HG03045 (cell line): ENCODE results near the gene CC2D2B.
A peak's percentile ranks its signal among the peaks of the same experiment; 100 is the strongest.
"Not testable (repeated sequence)": the region's sequence is repeated elsewhere in the genome, so short reads cannot be mapped to it uniquely, and the experiment has no call there.

ENCODE experiments used
- ATAC-seq: cut with Tn5 transposase; IDR thresholded peaks from one replicate; pipeline ENCODE4 v1.9.1; 2021; ENCODE audit warnings: mild to moderate bottlenecking, moderate library complexity; ENCODE audit not compliant: unreplicated experiment

Gene CC2D2B

DNA sequence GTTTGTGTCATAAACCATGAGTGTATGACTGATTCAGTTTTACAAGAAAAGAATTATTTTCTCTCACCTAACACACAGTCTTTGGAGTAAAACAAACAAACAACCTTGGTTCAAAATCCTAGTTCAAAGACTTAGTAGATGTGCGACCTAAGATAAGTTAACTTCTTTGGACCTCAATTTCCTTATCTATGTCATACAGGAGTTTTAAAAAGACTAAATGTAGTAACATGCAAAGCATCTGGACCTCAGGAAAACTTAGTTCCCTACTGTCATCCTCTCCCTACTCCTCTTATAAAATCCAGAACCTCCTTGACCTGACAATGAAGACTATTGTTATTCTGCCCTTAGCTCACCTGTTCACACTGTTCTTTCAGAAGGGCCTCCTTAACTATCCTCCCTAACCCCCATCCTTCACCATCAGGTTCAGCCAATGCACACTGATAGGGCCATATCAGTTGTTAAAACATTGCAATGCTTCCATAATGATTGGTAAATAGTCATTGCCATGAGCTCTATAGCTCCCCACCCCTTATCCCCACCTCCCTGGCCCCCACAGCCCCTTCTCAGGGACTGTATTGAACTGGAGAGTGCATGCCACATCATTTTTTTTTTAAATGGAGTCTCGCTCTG is 106.8 kb downstream of the CC2D2B start:
- ATAC-seq: no peak

DNA sequence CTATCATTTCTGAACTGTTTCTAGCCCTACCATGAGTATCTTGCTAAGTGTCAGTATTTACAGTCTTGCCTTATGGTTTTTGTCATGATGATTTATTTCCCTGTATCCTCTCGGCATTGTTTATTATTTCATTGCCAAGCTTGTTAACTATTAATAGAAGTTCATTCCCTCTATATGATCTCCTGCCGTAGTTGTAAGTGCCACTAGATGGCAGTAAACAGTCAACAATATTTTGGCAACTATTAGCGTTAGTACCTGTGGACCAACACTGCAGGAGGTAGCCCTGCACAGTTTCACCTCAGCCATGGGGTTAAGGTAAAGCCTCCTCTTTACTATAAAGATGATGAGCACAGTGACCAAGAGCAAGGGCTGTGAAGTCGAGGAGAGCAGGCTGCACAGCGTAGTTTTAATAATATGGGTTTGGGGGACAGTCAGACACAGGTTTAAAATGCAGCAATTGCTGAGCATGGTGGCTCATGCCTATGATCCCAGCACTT is 109.5 kb downstream of the CC2D2B start:
- peak; percentile 64 for ATAC-seq

DNA sequence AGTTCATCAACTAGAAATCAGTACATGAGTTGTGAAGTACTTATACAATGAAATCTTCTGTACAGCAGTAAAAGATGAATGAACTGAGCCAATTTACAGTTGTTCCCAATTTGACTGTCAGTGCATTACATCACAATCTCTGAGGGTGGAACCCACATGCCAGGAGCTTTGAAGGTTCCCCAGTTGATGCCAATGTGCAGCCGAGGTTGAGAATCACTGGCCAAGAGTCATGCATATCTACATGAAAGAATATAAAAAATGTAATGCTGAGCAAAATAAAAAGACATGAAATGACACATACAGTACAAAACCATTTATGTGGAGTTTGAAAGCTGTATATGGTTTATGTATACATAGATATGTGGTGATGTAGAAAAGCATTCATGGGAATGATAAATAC is 113.6 kb downstream of the CC2D2B start:
- no peak for ATAC-seq

DNA sequence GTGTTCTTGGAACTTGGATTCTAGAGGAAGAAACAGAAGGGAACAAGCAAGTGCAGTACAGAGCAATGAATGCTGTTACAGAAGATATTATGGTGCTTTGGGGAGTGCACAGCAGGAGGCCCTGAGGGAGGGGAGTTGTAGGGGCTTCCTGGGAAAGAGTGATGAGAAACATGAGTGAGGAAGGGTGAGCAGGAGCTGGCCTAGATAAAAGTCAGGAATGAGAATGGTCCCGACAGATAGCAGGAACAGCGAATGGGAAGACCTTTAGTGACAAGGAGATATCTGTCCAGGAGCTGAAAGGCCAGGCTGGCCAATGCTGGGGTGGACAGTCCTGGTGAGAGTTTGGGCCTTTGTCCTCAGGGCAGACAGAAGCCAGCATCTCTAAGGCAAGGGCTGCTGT is 115.0 kb downstream of the CC2D2B start:
- ATAC-seq: no peak

DNA sequence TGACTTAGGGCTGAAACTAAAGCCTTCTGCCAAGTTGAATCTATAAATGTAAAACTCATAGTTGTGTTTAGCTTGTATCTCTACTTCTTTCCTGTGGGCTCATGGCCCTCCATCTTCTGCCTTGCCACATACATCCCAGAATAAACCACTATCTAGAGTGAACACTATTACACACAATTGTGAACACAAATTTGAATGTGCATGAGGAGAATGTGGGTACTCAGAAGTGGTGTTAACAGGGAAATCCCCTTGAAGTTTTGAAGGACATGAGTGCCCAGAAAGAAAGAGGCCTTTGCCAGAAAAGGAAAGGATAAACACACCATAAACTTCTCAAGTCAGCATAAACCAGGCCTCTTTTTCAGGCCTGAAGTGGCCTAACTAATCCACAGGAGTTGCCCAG is 115.4 kb downstream of the CC2D2B start:
- ATAC-seq: no peak

DNA sequence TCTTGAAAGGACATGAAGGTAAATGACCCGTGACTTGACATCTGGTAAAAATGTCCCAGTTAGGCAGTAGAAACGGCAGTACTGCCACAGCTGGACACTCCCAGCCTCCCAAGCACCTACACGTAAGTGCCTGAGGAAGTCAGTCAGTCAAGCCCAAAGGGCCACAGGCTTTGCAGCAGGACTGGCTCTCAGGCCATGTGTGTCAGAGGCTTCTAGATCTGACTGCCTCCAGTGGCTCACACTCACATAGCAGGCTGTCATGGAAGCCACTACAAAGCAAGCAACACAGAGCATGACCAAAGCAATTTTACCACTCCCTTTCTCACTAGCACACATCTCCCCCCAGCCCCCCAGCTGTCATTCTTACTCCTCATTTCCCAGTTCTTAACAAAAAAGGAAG is 117.8 kb downstream of the CC2D2B start:
- ATAC-seq: no peak

DNA sequence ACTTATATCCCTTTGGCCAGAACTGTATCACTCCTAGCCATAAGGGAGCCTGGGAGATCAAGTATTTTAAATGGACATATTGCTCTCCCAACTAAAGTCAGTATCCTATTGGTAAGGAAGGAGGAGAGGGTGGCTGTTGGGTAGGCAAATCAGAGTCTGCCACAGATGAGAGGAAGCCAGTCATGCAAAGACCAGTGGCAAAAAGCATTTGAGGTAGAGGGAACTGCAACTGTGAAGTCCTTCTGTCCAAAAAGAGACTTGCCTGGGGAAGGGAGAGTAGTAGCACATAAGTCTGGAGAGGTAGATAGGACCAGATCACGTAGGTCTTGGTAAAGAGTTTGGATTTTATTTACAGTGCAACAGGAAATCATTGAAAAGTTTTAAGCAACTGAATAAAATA is 126.8 kb downstream of the CC2D2B start:
- ATAC-seq: no peak

DNA sequence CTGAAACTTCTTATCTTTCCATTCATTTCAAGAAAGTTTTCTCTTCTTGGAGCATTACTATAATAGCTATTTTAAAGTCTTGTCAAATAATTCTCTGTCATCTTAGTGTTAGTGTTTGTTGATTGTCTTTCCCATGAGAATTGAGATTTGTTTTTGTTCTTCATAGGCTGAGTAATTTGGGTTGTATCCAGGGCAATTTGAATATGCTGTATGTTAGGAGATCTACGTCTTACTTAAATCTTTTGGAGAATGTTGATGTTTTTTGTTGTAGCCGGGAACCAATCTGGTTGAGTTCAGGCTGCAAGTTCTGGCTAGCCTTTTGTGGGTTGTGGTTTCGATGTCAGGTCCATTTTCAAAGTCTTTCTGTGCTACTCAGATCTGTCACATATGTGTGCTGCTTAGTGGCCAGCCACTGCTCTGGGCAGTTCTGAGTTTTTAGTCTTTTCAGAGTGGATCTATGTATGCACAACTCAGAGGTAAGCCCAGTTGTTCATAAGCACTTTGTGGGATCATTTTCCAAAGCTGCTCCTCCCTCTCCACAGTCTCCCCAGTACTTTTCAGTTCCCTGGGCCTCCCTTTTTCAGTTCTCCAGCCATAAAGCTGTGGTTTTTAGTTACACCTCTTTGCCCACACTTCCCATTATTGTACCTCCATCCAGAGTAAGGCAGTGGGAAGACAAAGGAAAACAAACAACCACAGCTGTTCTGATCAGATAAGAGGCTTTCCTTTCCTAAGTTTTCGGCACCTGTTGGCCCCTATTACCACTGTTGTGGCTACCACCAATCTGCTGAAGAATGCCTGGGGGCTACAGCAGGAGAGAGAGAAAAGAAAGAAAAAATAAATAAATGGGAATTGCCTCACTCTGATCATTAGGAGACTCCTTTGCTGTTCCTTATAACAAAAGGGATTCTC is 131.0 kb downstream of the CC2D2B start:
- no peak for ATAC-seq

DNA sequence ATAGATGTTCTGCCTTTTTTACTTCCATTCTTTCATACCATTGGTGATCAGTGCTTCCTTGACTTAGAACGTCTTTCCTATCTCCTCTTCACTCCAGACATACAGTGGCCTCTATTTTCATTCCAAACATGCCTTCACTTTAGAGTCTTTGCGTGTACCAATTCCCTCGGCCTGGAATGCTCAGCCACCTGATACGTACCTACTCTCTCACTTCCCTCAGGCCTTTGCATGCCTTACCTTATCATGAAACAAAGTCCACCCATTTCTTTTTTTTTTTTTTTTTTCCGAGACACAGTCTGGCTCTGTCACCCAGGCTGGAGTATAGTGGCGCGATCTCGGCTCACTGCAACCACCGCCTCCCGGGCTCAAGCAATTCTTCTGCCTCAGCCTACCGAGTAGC is 133.4 kb downstream of the CC2D2B start:
- ATAC-seq: no peak

DNA sequence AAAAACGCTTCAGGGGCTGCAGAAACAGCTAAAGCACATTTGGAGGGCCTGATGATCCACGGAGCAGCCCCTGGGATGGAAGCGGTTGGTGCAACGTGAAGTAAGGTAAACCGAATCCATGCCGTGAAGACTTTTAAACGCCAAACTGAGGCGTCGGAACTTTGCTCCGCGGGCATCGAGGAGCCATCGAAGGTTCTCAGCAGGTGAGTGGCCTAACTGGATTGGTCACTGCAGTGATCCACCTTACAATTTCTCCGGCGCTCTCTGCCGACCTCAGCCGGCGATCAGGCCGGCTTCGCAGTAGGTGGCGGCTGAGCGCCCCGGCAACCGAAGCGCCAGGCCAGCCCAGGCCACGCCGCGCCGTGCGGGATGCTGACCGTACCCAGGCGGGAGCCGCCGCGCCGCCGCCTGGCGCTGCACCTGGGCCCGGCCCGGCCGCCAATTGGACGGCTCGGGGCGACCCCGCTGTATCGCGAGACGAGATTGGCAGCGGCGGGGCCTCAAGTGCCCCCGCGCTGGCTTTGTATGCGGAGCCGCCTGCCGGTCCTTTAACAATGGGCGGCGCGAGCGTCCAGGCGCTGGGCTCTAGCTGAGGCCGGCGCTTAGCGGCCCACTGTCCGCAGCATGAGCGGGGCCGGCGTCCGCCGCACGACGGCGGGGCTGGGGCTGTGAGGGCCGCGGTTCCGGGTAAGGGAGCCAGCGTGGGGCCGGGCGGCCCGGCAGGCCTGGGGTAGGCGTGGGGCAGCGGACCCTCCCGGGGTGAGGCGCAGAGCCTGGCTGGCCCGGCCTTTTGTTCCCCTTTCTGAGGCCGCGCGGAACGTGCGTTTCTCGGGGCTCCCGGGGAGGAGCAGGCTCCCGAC is 135.5 kb downstream of the CC2D2B start, which contains the start of gene CCNJ:
CCNJ (plus strand) TSS at position 551 of the 860 bp plus-strand sequence. CDS start 811 bp downstream, outside the sequence.
- peak; percentile 85 for ATAC-seq

DNA sequence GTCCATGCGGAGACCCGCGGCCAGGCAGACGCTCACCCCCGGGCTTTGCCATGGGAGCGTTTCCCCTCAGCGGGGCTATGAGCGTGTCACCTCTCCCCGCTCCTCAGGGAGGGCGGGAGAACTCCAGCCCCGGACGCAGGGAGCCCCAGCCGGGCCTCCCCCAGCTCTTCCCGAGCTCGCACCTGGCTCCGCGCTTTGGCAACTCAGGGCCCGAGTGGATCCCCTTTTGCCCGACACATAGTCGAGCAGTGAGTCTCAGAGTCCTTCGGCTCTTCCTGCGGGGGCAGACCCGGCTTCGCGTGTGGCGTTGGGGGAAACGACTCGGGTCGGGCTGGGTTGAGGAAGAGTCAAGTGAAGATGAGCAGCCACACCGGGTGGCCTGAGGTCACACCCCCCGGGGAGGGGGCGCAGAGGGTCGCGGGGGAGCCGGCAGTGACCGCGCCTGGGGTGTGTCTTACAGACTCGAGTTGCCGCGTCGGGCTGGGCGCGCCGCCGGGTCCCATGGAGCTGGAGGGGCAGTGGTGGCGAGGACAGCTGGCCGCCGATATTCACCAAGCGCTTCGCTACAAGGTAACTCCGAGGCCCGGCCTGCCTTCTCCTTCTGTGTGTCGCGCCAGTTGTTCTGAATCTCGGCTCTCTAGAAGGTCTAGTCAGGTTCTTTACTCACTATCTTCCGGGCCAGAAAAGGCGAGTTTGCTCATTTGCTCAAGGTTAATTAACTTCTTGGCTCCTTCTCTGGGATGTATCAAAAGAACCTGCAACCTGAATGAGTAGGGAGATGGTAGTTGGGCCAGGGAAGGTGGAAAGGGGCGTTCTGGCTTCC is 136.3 kb downstream of the CC2D2B start:
- ATAC-seq: peak; percentile 48

DNA sequence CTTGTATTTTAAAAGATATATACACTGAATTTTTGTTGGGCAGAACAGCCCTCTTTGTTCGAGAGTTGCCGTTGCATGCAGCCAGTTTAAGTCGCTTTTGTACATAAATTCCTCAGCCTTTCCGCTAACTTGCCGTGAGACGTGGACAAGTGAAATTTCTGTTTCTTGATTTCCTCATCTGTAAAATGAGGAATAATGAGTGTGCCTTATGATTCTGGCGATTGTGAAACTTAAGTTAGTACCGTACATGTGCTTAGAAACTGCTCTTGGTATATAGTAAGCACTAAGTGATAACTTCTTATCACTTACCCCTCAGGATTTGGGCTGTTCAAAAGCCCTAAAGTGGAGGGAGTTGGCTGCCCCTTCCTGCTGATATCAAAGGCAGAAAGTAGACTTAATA is 137.0 kb downstream of the CC2D2B start:
- no peak for ATAC-seq

DNA sequence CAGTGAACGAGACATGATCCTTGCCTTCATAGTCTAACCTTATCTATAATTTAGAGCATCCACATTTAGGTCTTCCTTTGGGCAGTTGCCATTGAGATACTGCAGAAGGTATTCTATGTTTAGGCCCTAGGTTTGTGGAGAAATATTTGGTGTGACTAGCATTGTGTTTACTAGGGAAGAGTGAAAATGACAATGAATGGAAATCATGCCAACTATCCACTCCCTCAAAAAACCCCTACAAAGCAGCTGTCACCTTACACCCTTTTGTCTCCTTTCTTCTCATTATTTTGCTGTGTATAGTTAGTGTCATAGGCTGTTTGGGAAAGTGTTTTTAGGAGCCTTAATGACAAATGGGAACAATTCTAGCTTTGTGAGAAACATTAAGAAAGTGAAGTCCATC is 138.8 kb downstream of the CC2D2B start:
- ATAC-seq: no peak

DNA sequence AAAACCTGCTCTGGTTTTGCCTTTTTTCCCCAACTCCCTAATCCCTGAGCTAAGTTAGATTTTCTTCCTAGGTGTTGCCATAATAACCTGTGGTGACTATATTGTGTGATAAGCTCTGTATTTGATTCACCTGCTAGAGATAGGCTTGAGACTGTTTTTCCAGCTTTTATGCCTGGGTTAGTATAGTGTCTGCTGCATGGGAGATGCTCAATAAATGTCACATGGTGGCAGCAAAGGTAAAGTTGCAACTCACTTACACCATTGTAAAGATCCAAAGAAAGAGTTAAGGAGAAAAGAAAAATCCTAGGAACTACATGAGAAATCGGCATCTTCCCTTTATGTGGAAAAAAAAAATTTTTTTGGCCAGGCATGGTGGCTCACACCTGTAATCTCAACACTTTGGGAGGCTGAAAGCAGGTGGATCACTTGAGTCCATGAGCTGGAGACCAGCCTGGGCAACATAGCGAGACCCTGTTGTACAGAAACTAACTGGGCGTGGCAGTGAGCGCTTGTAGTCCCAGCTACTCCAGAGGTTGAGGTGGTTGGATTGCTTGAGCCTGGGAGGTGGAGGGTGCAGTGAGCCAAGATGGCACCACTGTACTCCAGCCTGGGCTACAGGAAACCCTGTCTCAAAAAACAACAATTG is 139.4 kb downstream of the CC2D2B start:
- ATAC-seq: no peak

DNA sequence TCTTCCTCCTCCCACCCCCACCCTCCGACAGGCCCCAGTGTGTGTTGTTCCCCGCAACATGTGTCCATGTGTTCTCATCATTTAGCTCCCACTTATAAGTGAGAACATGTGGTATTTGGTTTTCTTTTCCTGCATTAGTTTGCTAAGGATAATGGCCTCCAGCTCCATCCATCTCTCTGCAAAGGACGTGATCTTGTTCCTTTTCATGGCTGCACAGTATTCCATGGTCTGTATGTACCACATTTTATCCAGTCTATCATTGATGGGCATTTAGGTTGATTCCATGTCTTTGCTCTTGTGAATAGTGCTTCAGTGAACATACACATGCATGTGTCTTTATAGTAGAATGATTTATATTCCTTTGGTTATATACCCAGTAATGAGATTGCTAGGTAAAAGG is 140.2 kb downstream of the CC2D2B start:
- ATAC-seq: not testable (repeated sequence)

DNA sequence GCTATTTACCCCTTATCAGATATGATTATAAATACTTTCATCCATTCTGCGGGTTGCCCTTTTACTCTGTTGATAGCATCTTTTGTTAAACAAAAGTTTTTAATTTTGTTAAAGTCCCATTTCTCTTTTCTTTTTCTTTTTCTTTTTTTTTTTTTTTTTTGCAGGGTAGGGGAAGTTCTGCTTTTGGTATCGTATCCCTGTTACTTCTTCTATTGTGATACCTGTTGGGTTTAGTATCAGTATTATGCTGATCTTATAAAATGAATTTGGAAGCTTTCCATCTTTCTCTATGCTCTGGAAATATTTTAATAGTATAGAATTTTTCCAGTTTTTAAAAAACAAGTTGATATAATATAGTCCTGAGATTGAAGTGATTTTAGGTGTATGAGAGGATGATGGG is 141.6 kb downstream of the CC2D2B start:
- ATAC-seq: no peak

DNA sequence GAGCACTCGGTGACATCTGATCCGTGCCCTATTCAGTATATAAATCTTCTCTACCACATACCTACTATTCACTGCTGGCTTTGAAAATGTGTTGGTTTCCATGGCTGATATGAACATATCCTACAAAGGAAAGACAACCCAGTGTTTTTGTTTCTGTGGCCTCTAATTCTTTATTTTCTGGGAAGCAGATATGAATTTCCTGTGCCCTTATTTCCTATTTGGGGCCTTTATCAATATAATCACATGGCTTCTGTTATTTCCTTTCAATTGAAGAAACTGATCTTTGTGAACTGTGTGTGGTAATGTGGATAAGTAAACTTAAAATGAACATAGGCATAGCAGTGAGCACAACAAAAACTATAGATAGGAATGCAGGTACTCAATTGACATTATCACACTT is 146.2 kb downstream of the CC2D2B start:
- ATAC-seq: no peak

DNA sequence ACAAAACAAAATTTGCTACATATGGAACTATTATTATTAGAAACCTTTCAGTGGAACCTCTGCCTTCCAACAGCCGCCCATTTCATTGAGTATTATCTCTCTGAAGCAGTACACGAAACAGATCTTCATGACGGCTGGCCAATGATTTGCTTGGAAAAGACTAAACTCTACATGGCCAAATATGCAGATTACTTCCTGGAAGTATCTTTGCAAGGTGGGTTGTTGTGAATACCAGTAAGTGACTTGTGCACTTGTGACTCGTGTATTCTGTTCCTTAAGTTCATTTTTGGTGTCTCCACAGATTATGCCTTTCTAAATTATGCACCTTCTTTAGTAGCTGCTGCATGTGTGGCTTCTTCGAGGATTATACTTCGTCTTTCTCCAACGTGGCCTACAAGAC is 149.0 kb downstream of the CC2D2B start:
- no peak for ATAC-seq

DNA sequence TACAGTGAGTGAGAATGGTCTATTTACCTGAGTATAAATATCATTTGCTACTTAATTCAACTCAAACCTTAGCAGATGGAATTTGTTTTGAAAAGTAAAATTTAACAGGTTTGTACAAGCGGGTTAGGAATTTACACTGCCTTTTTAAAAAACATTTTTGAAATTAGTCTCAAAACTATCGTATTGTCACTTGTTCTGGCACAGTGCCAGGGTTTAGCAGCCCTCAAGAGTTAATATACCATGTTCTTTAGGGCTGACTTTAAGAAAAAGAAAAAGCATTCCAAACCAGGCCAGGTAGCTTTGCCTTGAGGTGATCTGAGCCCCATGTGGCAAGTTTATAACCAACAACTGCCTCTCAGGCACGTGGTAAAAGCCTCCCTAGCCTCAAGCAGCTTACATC is 153.5 kb downstream of the CC2D2B start:
- ATAC-seq: no peak

DNA sequence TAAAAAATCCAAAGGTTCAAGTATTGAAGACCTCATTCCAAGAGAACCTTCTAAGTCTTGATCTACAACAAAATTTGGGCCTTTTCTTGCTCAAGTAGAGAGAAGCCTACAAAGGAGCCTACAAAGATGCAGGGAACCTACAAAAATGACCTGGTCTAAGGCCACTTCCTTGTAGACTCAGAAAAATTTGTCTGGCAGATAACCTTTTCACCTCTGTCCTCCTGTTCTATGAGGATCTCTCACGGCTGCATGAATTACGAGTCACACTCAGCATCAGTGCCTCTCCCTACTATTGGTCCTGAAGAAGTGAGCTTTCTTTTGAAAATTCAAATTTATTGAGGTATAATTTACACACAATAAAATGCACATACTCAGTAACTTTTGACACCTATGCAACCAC is 164.9 kb downstream of the CC2D2B start:
- ATAC-seq: no peak
